Astrocyte of the hippocampus (primary cell): ENCODE results near the gene RNASE8.

Experiments used
- DNase-seq: peaks from one replicate; pipeline ENCODE4 v3.0.0; 2011; ENCODE audit warnings: low read depth, low spot score

The RNASE8 gene

GRCh38 chr14:21091821-21092272 lies 34.2 kb downstream of the RNASE8 start:
- DNase-seq, result no peak

- peak; percentile 91 for DNase-seq
Observed at GRCh38 chr14:21092273-21093011, 34.8 kb downstream of the RNASE8 start.

DNA sequence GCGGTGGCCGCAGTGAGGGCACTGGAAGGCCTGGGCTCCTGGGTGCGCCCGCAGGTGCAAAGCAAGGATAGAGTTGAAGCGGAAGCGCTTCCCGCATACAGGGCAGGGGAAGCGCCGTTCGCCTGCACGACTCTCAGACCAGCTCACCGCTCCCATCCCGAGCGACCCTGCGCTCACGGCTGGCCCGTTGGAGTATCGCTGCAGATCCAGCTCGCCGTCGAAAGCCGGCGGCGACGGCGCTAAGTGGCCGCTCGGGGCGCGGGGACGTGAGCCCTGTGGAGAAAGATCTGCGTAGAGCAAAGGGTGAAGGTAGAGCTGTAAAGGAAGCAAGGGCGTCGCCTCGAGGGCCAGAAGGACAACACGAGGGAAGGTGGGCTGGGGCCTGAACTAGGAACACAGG lies 35.4 kb downstream of the RNASE8 start:
- DNase-seq, result no peak

DNA sequence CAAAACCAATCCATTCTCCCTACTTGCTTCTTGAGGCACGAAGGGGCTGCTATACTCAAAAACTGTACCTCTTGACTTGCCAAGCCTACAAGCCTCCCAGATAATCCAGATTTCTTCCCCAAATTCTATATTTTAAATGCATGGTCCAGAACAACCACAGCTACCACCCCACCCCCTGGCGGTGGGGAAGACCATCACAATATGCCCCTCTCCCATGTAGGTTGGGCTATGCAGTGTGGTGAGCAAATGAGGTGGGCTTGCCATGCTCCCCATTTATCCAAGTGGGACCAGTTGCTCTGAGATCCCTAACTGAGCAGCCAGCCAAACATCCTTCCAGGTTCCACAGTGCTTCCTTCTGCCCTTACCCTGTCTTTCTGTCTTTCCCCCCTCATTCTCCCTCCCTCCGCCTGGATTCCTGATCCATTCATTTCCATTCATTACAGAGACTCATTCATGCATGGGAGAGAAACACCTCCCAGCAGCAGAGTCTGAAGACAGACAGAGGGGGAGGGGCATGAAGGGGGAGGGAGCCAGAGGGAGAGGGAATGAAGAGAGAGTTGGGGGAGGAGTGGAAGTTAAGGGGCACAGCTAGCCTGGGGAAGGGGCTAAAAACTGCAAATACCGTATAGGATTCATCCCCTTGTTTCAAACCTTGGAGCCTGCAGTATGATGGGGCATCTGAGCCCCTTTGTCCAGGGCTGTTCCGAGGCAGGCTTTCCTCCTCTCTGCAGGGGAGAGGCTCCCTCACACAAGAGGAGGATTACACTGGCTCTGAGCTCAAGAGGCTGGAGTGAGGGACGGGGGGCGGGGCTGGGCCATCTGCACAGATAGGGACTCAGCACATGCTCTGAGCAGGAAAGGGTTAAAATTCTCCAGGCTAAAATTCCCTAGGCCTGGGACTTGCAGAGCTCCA lies 36.4 kb downstream of the RNASE8 start:
- DNase-seq, result peak; percentile 83

- DNase-seq, result peak; percentile 56
Observed at GRCh38 chr14:21095430-21096205, 38.0 kb downstream of the RNASE8 start.

GRCh38 chr14:21096438-21096837 lies 38.8 kb downstream of the RNASE8 start:
- no peak for DNase-seq

GRCh38 chr14:21096978-21097635 lies 39.5 kb downstream of the RNASE8 start:
- DNase-seq, result no peak

DNA sequence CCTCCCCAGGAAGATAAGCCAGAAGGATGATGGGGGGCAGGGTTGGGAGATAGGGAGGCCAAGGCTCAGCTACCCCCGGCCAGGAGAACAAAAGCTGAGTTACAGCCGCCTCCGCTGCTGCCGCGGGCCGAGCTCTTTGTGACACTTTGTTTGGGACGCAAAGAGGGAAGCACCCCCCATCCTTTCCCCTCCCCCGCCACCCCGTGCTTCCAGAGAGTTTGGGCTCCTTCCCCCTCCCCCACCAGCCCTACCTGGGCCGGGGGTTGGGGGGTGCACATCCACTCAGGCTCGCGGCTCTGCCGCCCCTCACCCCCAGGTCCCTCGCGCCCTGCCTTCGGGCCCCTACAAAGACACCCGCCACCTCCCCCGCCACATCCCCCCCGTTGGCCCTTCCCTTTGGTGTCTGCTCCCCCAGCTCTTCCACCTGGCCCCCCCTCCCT lies 40.0 kb downstream of the RNASE8 start:
- DNase-seq, result peak; percentile 24

GRCh38 chr14:21098076-21098891 lies 40.7 kb downstream of the RNASE8 start, which contains the start of gene ZNF219:
Gene ZNF219, minus strand, starts transcription at chr14:21098655. Its CDS starts 5,064 bp downstream, at chr14:21093591.
- DNase-seq, result peak; percentile 54

- DNase-seq, result no peak
Observed at GRCh38 chr14:21098892-21099595, 41.4 kb downstream of the RNASE8 start.

- no peak for DNase-seq
Observed at GRCh38 chr14:21099596-21099985, 42.0 kb downstream of the RNASE8 start.

GRCh38 chr14:21100931-21101330 lies 43.3 kb downstream of the RNASE8 start, which contains the start of gene TMEM253:
Gene TMEM253, plus strand, starts transcription at chr14:21101066. Its CDS starts 278 bp downstream, at chr14:21101344.
- DNase-seq, result no peak

DNA sequence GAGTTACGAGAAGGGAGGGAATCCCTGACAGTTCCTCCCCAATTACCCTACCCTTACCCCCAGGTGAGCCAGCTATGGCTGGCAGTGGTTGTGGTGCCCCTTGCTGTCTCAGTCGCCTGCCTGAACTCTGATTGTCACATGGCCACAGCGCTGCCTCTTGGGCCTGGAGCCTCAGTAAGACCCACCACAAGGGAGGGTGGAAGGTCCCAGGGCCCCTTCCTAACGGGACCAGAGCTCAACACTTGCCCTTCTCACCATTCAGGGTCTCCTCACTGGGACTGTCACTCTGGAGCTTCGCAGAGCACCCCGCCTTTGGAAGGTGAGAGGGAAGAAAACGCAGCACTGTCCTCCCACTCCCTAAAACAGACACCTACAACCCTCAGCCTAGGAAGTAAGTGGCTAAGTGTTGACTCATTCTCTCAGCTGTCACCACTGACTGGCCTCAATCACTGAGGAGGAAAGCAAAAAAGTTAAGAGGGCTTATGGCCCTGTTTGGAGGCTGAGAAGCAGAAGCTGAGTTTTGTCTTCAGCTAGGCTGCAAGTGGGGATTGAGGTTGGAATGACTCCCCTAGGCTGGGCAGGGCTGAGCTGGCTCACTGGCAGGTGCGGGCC lies 44.3 kb downstream of the RNASE8 start:
- DNase-seq, result no peak

GRCh38 chr14:21102521-21103410 lies 45.1 kb downstream of the RNASE8 start:
- DNase-seq, result no peak

- no peak for DNase-seq
Observed at GRCh38 chr14:21103411-21103709, 45.7 kb downstream of the RNASE8 start.

DNA sequence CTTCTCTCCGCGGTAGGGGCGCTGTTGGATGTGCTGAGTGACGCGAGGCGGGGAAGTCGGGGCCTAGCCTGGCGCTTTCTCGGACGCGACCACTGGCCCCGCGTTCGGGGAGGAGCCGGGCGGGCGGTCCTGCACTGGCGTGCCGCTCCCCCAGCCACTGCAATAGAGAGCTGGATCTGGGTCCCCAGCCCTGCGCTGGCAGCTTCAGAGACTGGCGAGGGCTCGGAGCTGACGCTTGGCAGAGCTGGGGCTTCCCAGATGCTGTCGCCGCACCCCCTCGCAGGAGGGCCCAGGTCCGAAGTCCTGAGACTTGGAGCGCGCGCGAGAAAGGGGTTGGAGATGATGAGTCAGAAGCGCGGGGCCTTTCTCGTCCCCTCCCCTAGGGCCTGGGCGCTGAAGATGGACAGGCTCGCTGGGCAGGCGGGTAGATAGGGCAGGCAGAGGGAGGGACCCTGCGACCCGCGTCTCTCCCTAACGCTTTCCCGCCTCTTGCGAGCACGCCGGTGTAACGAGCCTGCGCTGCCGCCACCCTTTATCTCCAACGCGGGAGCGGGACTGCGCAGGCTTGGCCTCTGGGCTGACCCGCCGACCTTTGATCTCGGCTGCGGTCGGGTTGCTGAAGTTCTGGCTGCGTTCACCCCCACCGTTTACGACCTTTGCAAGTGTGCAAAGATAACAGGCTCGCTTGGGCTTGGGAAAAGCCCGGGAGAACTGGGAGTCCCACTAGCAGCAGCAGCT lies 46.3 kb downstream of the RNASE8 start:
- peak; percentile 98 for DNase-seq

DNA sequence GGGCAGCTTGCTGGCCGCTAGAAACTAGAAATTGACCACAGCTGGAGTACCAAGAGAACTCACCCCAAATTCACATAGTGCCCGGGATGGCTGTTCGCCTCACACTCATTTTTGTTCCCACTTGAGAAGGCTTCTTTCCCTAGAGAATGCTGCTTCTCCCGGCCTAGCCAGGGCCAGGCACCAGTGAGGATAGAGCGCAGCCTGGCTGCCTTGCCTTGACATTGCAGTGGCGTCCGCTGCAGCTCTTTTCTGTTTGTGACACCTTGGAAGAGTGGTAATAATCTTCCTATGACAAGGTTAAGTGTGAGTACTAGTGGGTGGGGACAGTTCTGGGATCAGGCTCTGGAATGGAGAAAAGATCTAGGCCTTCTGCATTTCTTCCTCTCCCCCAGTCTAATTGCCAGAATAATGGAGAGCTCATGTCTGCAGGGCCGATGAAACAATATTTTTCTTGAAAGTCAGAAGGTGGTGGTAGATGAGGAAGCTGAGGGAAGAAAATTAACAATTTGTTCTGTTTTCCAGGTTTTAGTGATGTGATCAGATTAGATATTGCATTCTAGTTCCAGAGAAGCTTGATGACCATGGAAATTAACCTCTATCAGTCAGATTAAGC lies 46.9 kb downstream of the RNASE8 start:
- peak; percentile 91 for DNase-seq
